ENCODE results near the gene NFYA. TPM values are rescaled to one million over a fixed set of nuclear protein-coding genes. Genes with fewer than 3 reads are reported as not detected.

The NFYA gene
- total and polyA plus RNA-seq, 9 of the 15 experiments (the other 6 are each of a cell fraction or from before 2014, with no cell fraction given), result 7.3 to 37.1 (median 21.8) TPM

- no peak overlapping the region for H3K9ac ChIP-seq (ENCODE audit: insufficient read depth in 1 of 2, low read depth in 2 of 2, low read length in 2 of 2)
- in situ Hi-C loops (cut with MboI), result no loop called here
- ChIA-PET CTCF (ENCODE audit: low intra/inter-chr PET ratio) (interaction anchor here (0.5 to 0.7 kb wide), 2 partner anchors 27 to 143 kb away, joined by 3 read pairs; no protein-coding TSS in a partner anchor), POLR2A (interaction anchor here (0.6 to 2.1 kb wide), 3 partner anchors 11 to 25 kb away, joined by 3 to 5 read pairs (median 3); no protein-coding TSS in a partner anchor)
- no peaks in the 10 kb centered on the region for H4K20me1 ChIP-seq (replicated peaks; ENCODE audit: control insufficient read depth, insufficient read depth, low read length)
- no peaks in the 10 kb centered on the region for H3K79me2 ChIP-seq (ENCODE audit: control insufficient read depth, insufficient read depth, low read length)
- peaks cover 5 to 26% of the 10 kb centered on the region in 2 experiments; a peak in 4 of 5 replicates for H3K4me1 ChIP-seq (replicated peaks in 1 of 2; ENCODE audit: control insufficient read depth in 2 of 2, insufficient read depth in 2 of 2, low read length in 2 of 2)
- DNase-seq (ENCODE audit: extremely low read depth in 1 of 4, low spot score in 3 of 4) (no peak), ATAC-seq (no peak), FAIRE-seq (no peak)
- H3K27me3 ChIP-seq (ENCODE audit: control insufficient read depth in 2 of 2, insufficient read depth in 2 of 2, low read length in 2 of 2), result no peaks in the 10 kb centered on the region
- peak overlapping the region; percentile 12; the same call in 1 of the 2 replicates for H2AFZ ChIP-seq (ENCODE audit: low read depth, low read length)
- peaks cover 13% of the 10 kb centered on the region; the same call in 2 of the 3 replicates for H3K36me3 ChIP-seq (ENCODE audit: control insufficient read depth, insufficient read depth, low read length)
- intact Hi-C loops (cut with micrococcal nuclease), result no loop called here
- H3K4me3 ChIP-seq, result no peak overlapping the region
- WGBS (ENCODE audit: insufficient coverage, low coverage, missing lambda C conversion rate), result 62% methylated on average over 2 of the region's 2 CpGs
- H3K9me3 ChIP-seq (replicated peaks; ENCODE audit: control insufficient read depth, insufficient read depth, low read depth, low read length), result no peaks in the 10 kb centered on the region
- BruUV-seq (replicated peaks), result no TSS peak
- H3K27ac ChIP-seq (ENCODE audit: extremely low read depth, low read depth, low read length), result peak overlapping the region; percentile 33; the same call in 1 of the 3 replicates
- H3K4me2 ChIP-seq (ENCODE audit: insufficient read depth, low read length), result no peak overlapping the region
- no peaks in the 10 kb centered on the region for H3K9me1 ChIP-seq (ENCODE audit: control insufficient read depth, insufficient read depth, low read length)
- TF ChIP-seq ZNF707 (CRISPR knock-in tag; conservative IDR thresholded peaks at IDR 0.05), result no peak
- no peak for TF ChIP-seq CC2D1A (IDR thresholded peaks at IDR 0.05)
- TF ChIP-seq ZBTB5 (IDR thresholded peaks at IDR 0.05), result no peak
- TF ChIP-seq ZFX (CRISPR knock-in tag; IDR thresholded peaks at IDR 0.05), result no peak
- TF ChIP-seq NR2F6 (CRISPR knock-in tag; IDR thresholded peaks at IDR 0.05), result no peak
- TF ChIP-seq ZSCAN32 (CRISPR knock-in tag; IDR thresholded peaks at IDR 0.05), result no peak
- TF ChIP-seq ZNF518B (CRISPR knock-in tag; IDR thresholded peaks at IDR 0.05), result no peak
- TF ChIP-seq TFE3 (CRISPR knock-in tag; IDR thresholded peaks at IDR 0.05), result no peak
- no peak for TF ChIP-seq CEBPZ (IDR thresholded peaks at IDR 0.05; ENCODE audit: borderline replicate concordance, low read depth, low read length)
Observed at GRCh38 chr6:41058783-41059181, 14.0 kb upstream of the NFYA start.

All from K562 (cell line).